ENCODE measurements around the gene TMEM170A.
A peak's percentile ranks its signal among the peaks of the same experiment; 100 is the strongest.
"Not testable (repeated sequence)": the region's sequence is repeated elsewhere in the genome, so short reads cannot be mapped to it uniquely, and the experiment has no call there.

Gene TMEM170A

DNA sequence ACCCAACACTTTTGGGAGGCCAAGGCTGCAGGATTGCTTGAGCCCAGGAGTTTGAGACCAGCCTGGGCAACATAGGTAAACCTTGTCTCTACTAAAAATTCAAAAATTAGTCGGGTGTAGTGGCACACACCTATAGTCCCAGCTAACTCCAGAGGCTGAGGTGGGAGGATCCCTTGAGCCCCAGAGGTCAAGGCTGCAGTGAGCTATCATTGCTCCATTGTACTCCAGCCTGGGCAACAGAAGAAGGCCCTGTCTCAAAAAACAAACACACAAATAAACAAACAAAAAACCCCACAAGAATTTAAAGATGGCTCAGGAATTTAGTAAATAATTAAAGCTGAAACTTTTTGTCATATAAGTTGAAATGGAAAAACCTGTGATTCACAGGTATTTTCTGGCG lies 2.3 kb upstream of the TMEM170A start:
- CTCF ChIA-PET, result interaction anchor here (0.9 to 5.5 kb wide), 8 partner anchors 8 to 269 kb away, joined by 3 to 70 read pairs (median 18); partner anchors contain the start of genes ADAT1, KARS1, TERF2IP and TMEM231
- DNase-seq (ENCODE audit: low read depth, low spot score), result no peak
- POLR2A ChIA-PET, result no interaction called here
- H3K4me3 ChIP-seq (ENCODE audit: low read depth, low read length), result no peak overlapping the region
- TF ChIP-seq, protein P1, sequence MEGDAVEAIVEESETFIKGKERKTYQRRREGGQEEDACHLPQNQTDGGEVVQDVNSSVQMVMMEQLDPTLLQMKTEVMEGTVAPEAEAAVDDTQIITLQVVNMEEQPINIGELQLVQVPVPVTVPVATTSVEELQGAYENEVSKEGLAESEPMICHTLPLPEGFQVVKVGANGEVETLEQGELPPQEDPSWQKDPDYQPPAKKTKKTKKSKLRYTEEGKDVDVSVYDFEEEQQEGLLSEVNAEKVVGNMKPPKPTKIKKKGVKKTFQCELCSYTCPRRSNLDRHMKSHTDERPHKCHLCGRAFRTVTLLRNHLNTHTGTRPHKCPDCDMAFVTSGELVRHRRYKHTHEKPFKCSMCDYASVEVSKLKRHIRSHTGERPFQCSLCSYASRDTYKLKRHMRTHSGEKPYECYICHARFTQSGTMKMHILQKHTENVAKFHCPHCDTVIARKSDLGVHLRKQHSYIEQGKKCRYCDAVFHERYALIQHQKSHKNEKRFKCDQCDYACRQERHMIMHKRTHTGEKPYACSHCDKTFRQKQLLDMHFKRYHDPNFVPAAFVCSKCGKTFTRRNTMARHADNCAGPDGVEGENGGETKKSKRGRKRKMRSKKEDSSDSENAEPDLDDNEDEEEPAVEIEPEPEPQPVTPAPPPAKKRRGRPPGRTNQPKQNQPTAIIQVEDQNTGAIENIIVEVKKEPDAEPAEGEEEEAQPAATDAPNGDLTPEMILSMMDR (IDR thresholded peaks at IDR 0.05; ENCODE audit: insufficient read depth, low read length, missing control alignments), result no peak

DNA sequence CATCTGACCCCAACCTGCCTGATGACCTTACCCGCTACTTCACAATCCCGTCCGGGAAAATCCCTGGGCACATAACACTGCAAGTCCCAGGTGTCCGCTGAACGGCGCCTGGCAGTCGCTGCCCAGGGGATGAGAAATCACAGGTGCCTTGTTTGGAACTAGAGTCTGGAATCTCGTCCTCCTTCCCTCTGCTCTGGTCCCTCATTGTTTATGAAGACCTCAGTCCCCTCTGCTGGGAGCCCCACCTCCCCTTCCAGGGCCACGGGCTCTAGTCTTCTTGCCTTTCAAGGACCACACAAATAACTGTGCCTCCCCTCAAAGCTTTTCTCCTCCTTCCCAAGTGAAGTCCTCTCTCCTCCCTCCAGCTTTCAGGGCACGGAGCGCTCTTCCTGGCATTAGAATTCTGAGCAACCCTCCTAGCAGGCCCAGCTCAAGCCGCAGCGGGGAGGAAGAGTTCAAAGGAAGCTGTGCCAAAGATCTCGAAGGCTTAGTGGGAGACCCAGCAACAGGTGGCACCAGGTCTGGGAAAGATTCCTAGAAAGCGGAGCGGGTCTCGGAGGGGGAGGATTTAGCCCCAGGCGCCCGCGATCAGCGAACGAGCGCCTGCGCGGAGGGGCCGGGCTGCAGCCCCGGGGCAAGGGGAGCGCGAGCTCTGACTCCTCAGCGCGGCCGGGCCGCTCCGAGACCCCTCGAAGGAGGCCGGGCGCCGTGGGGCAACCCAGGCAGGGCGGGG lies 934 bp downstream of the TMEM170A start:
- ChIA-PET POLR2A (interaction anchor here (0.6 to 1.5 kb wide), 3 partner anchors 54 to 310 kb away, joined by 3 read pairs; no protein-coding TSS in a partner anchor), CTCF (interaction anchor here (0.8 to 5.5 kb wide), 6 partner anchors 12 to 300 kb away, joined by 3 to 65 read pairs (median 4); partner anchors contain the start of gene GABARAPL2)
- H3K4me3 ChIP-seq (ENCODE audit: low read depth, low read length), result peak overlapping the region; percentile 85
- DNase-seq (ENCODE audit: low read depth, low spot score), result not testable (repeated sequence)

DNA sequence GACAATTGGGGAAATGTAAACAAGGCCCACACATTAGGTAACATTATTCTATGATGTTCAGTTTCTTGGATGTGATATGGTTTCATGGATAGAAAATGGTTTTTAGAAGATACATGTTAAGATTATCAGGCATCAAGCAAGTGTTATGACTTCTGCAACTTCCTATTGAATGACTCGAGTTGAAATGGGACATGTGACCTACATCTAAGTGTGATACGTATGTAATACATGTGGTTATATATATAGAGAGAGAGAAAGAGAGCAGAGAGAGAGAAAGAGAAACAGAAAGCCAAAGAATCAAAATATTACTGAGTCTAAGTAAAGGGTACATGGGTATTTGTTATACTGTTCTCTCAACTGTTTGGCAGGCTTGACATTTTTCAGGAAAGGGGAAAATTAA lies 1.7 kb downstream of the TMEM170A start:
- ChIA-PET CTCF (interaction anchor here (0.9 to 1.0 kb wide), 2 partner anchors 21 to 55 kb away, joined by 4 to 5 read pairs; no protein-coding TSS in a partner anchor), POLR2A (interaction anchor here (1.5 kb wide), 1 partner anchor 264 kb away, joined by 3 read pairs; no protein-coding TSS in a partner anchor)
- TF ChIP-seq, protein P1 (IDR thresholded peaks at IDR 0.05; ENCODE audit: insufficient read depth, low read length, missing control alignments), result no peak
- H3K4me3 ChIP-seq (ENCODE audit: low read depth, low read length), result no peak overlapping the region
- no peak for DNase-seq (ENCODE audit: low read depth, low spot score)

DNA sequence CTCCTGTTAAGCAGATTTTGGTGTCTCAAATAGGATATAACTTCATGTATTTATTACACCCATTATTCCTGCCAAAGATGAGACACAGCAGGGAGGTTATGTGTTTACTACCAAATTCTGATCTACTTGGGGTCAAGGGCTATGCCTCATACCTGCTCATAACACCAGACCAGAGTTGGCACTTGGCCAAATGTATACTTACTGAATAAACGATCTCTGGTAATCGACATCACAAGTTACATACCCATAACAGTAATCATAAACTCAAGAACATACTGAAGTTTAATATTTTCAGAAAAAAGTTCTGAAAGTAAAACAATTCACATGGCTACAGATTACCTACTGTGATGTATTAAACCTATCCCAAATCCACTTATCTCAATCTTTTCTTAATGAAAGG lies 2.9 kb downstream of the TMEM170A start:
- no peak overlapping the region for H3K4me3 ChIP-seq (ENCODE audit: low read depth, low read length)
- ChIA-PET CTCF (interaction anchor here (0.9 kb wide), 1 partner anchor 8 kb away, joined by 4 read pairs; no protein-coding TSS in a partner anchor), POLR2A (no interaction called here)
- DNase-seq (ENCODE audit: low read depth, low spot score), result no peak
- TF ChIP-seq, protein P1 (IDR thresholded peaks at IDR 0.05; ENCODE audit: insufficient read depth, low read length, missing control alignments), result no peak

DNA sequence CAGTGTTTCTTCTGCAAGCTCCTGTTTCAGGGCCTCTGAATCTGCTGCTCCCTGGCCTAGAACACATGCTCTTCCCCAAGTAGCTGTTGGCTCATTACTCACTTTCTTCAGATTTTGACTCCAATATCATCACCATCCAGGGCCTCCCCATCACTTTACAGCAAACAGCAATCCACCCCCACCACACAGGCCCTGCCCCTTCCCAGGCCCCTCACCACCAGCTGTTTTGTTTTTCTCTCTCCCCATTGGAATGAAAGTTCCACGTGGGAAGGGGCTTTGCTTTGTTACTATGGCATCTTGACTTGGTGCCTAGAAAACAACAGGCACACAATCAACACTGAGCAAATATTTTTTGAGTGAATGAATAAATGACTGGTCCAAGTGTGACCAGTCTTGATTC lies 4.0 kb downstream of the TMEM170A start:
- no peak overlapping the region for H3K4me3 ChIP-seq (ENCODE audit: low read depth, low read length)
- no peak for DNase-seq (ENCODE audit: low read depth, low spot score)
- ChIA-PET POLR2A (no interaction called here), CTCF (interaction anchor here (0.8 kb wide), 1 partner anchor 57 kb away, joined by 3 read pairs; no protein-coding TSS in a partner anchor)
- TF ChIP-seq, protein P1 (IDR thresholded peaks at IDR 0.05; ENCODE audit: insufficient read depth, low read length, missing control alignments), result no peak

DNA sequence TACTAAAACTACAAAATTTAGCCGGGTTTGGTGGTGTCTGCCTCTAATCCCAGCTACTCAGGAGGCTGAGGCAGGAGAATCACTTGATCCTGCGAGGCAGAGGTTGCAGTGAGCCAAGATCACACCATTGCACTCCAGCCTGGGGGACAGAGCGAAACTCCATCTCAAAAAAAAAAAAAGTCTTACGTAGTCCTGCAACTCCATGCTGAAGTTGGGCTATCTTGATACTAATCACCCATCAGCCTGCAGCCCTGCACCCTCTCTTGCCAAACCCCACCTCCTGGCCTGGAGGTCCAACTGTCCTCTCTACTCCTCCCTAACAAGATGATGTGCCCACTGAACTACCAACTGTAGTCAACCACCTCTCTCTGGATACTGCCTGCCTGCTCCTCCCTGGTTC lies 4.8 kb downstream of the TMEM170A start:
- ChIA-PET POLR2A (no interaction called here), CTCF (no interaction called here)
- no peak overlapping the region for H3K4me3 ChIP-seq (ENCODE audit: low read depth, low read length)
- DNase-seq (ENCODE audit: low read depth, low spot score), result no peak
- TF ChIP-seq, protein P1 (IDR thresholded peaks at IDR 0.05; ENCODE audit: insufficient read depth, low read length, missing control alignments), result no peak
